Left renal cortex interstitium (tissue), 4 donors: Measurements from ENCODE around the gene CDK4. TPM values are rescaled to one million over a fixed set of nuclear protein-coding genes. Genes with fewer than 3 reads are reported as not detected.

Source experiments
- DNase-seq, 4 donors: peaks; one replicate each; pipeline ENCODE4 v3.0.0-alpha.2; 2013; ENCODE audit warnings: low read depth in 4 of 4, low spot score in 2 of 4, missing footprints in 1 of 4
- polyA plus RNA-seq, 4 donors: library from polyadenylated mRNA; unstranded; fragments of 120-200 nt; gene quantifications; one replicate each; pipeline ENCODE4 v1.2.1, GENCODE V29; 2013; ENCODE audit not compliant: insufficient read length in 4 of 4

Gene CDK4
- polyA plus RNA-seq, 4 donors, result 205 to 270 (median 239) TPM

- DNase-seq, result no peak
Observed at GRCh38 chr12:57758552-57759359, 6.6 kb upstream of the CDK4 start.

GRCh38 chr12:57757771-57758170, 5.7 kb upstream of the CDK4 start:
- DNase-seq, result no peak

- no peak for DNase-seq
Observed at GRCh38 chr12:57756406-57757341, 4.6 kb upstream of the CDK4 start.

- DNase-seq, result no peak
Observed at GRCh38 chr12:57755454-57756372, 3.6 kb upstream of the CDK4 start.

GRCh38 chr12:57755194-57755453, 3.0 kb upstream of the CDK4 start:
- DNase-seq, result no peak

- no peak for DNase-seq
Observed at GRCh38 chr12:57754411-57755193, 2.5 kb upstream of the CDK4 start, which contains the start of gene MARCHF9. Gene MARCHF9, plus strand, starts transcription at chr12:57755103. Its CDS starts 426 bp downstream, at chr12:57755529.

GRCh38 chr12:57753756-57754337, 1.7 kb upstream of the CDK4 start:
- DNase-seq, result no peak

GRCh38 chr12:57752668-57753000, 524 bp upstream of the CDK4 start:
- DNase-seq, result no peak

- no peak for DNase-seq
Observed at GRCh38 chr12:57751432-57751787, 700 bp downstream of the CDK4 start.

- DNase-seq, result no peak
Observed at GRCh38 chr12:57750561-57751431, 1.3 kb downstream of the CDK4 start.

GRCh38 chr12:57749061-57749460, 3.0 kb downstream of the CDK4 start:
- no peak for DNase-seq

- no peak for DNase-seq
Observed at GRCh38 chr12:57746025-57746424, 6.1 kb downstream of the CDK4 start.

GRCh38 chr12:57745485-57745881, 6.6 kb downstream of the CDK4 start:
- DNase-seq, result no peak

GRCh38 chr12:57744777-57745484, 7.2 kb downstream of the CDK4 start, which contains the start of gene TSPAN31:
Gene TSPAN31, plus strand, starts transcription at chr12:57745039. Its CDS starts 116 bp downstream, at chr12:57745155.
- peak; percentile 92 to 98 (median 96) for DNase-seq

- peak in 1 of 4 donors; percentile 75 for DNase-seq
Observed at GRCh38 chr12:57744194-57744776, 7.8 kb downstream of the CDK4 start.

- no peak for DNase-seq
Observed at GRCh38 chr12:57743769-57744168, 8.3 kb downstream of the CDK4 start.

- DNase-seq, result no peak
Observed at GRCh38 chr12:57741844-57742738, 10.0 kb downstream of the CDK4 start.
